GM21717 (cell line): ENCODE data around the gene SRD5A3.

ENCODE experiments used
- ATAC-seq: cut with Tn5 transposase; IDR thresholded peaks from one replicate; pipeline ENCODE4 v1.9.1; 2021; ENCODE audit warnings: mild to moderate bottlenecking, moderate library complexity; ENCODE audit not compliant: unreplicated experiment

SRD5A3 gene

DNA sequence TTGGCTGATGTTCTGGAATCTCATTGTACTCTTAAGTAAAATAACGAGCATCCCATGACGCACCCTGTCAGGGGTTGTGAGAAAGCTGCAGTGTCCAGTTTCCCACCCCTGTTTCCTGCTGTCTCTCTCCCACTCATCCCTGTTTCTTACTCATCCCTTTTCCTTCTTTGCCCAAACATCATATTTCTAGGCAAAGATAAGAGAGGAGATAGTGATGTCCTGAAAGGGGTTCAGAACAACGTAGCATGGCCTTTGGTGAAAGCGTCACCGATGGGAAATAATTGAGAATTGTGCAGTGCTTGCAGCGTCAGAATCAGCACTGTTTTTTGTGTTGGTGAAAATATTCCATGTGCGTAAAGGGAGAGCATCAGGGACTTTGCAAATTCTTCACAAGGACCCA is 26.2 kb downstream of the SRD5A3 start:
- no peak for ATAC-seq

- no peak for ATAC-seq
Measured at GRCh38 chr4:55373461-55373860, 27.4 kb downstream of the SRD5A3 start.

DNA sequence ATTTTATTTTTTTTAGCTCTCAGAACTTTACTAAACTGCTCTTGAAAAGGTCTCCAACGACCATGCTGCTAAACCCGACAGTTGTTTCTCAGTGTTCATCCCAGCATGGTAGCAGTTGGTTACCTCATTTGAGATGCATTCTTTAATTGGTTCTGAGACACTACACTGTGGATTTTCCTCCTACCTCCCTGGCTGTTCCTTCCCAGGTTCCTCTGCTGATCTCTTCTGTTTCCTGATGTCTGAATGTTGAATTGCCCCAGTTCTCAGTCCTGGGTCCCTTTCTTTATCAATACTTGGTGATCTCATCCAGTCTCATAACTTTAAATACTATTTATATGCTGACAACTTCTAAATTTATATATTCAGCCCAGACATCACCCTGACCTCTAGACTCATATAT is 30.7 kb downstream of the SRD5A3 start:
- no peak for ATAC-seq

DNA sequence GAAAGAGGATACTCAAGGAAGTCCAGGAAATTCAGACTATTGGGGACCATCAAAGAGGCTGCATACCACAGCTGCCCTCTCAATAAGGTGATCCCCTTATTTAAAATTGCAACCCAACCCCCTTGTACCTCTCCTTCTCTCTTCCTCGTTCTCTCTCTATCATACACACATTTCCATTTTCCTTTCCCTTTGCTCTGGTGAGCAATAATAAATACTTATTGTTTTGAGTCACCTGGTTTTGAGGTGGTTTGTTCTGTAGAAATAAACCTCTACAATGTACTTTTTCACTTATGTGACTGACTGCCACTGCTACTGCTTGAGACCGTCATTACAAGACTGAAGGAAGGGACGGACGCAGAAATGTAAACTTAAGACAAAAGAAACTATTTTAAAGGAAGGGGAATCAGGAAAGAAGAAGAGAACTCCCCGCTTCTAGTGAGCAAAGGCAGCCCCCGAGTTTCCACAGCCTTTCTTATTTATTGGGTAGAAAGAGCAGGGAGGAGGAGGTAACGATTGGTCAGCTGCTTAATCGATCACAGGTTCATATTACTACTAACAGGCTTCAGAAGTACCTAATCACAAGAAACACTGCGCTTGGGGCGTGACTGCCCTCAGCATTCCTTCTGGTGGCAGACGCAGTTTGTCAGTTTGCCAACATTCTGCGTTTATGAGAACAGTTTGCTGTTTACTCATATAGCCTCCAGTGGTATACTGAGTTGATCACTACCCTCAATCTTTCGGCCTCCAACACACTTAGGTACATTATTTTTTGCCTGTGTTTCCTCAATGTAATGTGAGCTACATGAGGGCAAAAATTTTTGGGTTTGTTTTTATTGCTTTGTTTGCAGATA is 32.8 kb downstream of the SRD5A3 start:
- no peak for ATAC-seq

- ATAC-seq = no peak
Measured at GRCh38 chr4:55380576-55380975, 34.5 kb downstream of the SRD5A3 start.

DNA sequence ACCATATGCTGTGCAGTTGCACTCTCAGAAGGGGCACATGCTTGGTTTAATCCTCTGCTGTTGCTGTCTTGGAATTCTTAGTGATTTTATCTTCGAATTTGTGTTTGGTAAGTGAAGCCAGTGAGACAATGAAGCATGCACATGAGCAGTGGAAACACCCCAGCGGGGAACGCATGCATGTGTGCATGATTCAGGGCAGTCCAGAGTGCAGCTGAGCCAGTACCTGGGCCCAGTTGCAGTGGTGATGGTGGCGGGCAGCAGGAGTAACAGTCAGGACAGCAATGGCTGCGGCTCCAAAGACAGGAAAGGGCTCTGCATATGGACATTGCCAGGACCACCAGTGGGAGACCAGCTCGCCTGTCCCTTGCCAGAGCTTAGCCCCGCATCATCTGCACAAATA is 35.5 kb downstream of the SRD5A3 start:
- ATAC-seq = no peak

DNA sequence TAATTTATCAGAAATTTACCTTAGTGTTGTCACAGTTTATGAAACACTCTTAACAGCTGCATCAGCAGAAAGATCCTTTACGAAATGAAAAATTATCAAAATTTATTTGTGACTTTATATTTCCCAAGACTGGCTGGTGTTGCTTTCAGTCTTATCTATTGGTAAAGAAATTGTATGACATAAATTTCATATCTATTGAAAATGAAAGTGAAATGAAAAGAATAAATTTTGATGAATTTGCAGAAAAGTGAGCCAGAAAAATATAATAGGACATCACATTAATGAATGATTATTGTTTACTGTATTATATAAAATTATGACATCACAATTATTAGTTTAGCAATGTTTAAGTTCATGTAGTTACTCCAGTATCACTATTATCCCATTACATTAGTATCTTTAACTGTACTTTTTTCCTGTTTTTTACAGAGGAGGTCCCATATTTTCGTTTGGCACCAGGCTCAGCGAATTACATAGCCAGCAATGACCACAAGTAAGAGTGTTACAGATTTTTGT is 36.5 kb downstream of the SRD5A3 start:
- no peak for ATAC-seq

DNA sequence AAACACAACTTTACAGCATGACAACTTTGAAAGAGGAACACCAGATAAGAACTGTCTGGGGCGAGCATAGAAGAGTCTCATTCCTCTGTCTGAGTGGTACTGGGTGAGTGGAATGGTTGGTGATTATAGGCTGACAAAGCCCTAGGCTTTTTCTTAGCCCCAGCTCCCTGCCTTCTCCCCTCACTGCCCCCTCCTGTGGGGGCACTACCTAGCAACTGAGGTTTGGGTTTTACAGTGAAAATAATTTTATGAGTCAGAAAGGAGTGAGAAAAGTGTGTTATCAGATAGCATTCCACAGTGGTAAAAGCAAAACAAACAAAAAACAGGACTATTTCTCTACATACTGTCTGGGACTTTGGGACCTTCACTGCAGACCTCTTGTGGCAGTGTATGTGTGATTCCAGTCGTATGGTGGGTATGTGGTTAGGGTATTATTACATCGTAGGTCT is 39.2 kb downstream of the SRD5A3 start:
- ATAC-seq = no peak

- peak; percentile 87 for ATAC-seq
Measured at GRCh38 chr4:55386073-55386472, 40.0 kb downstream of the SRD5A3 start.

GRCh38 chr4:55386840-55387239 is 40.8 kb downstream of the SRD5A3 start:
- ATAC-seq = no peak

DNA sequence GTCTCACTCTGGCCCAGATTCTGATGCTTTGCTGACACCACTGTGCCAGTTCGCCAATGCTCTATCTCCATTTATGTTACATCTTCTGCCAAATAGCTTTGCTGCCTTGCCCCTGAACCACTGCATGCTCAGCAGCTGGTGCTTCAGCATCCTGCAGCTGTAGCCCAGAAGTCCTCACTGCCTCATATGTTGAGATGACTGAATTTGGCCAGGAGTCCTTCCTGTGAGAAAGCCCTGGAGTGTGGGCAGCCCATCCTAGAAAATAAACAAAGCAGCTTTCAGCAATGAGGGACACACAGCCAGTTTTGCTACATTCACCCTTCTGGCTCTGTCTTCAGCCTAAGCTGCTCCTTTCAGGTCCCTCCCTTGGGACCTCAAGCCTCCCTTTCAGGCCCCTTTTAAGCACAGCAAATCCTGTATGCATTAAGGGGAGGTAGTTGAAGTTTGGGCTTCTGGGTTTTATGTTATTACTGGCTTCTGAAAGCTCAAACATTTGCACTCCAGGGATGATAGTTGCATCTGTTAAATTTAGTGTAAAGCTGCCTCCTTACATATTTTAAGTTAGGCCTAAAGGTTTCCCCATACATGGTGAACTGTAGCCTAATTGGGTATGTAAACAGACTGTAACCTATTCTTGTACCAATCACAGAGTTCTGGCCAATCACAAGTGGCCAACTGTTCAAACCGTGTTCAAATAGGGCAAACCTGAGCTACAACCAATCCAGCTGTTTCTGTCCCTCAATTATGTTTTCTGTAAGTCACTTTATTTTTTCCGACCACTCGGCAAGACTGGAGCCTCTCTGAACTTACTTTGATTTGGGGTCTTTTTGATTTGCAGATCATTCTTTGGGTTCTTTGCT is 47.6 kb downstream of the SRD5A3 start:
- no peak for ATAC-seq

GRCh38 chr4:55395218-55395528 is 49.1 kb downstream of the SRD5A3 start:
- no peak for ATAC-seq

DNA sequence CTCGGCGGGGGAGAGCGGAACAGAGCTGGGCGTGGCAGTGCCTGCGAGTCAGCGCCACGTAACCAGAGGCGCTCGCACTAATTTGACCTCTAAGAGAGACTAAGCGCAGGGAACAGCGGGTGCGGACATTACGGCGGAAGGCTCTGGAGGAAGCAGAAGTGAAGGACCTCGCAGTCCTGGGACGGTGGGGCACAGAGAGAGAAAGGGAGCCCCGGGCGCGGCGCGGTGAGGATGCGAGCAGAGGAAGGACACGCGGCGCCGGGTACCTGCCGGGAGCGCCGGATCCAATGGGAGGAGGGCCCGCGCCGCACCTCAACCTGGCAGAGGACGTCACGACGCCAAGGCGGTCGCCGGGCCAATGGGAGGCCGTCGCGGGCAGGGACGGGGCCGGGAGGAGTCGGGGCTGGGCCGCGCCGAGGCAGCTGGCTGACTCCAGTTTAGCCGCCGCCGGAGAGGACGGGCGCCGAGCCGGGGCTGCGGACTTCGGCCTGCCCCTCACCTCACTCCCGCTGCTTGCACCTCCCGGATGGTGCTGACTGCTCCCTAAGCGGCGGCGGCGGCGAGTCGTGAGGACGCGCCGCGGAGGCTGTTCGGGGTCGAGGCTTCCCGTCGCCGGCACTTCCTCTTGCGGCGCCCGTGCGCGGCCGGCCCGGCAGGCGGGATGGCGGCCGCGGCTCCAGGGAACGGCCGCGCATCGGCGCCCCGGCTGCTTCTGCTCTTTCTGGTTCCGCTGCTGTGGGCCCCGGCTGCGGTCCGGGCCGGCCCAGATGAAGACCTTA is 49.7 kb downstream of the SRD5A3 start, which contains the start of gene TMEM165:
TMEM165 (plus strand) TSS at position 429 of the 779 bp plus-strand sequence; CDS start at position 662, 233 bp downstream.
- peak; percentile 98 for ATAC-seq

- peak; percentile 33 for ATAC-seq
Measured at GRCh38 chr4:55396308-55397125, 50.5 kb downstream of the SRD5A3 start.

- no peak for ATAC-seq
Measured at GRCh38 chr4:55397126-55397436, 51.0 kb downstream of the SRD5A3 start.

- no peak for ATAC-seq
Measured at GRCh38 chr4:55397520-55398321, 51.7 kb downstream of the SRD5A3 start.

DNA sequence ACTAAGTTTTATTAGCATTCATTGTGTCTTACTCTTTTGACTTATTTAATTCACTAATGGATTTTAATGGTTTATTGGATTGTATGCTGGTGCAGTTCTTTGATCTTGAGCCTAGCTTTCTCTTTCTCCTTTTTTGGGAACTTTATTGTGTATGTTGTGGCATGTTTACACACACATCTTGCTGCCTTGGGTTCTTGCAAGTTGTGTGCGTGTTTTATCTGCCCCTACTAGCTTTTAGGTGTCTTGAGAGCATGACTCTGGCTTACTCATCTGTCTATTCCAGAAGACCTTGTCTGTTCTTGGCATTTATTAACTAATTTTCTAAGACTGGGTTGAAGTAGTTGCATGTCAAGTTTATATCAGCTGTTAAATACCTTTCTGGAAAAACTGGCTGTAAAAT is 52.4 kb downstream of the SRD5A3 start:
- no peak for ATAC-seq

- ATAC-seq = no peak
Measured at GRCh38 chr4:55398966-55399365, 52.9 kb downstream of the SRD5A3 start.

DNA sequence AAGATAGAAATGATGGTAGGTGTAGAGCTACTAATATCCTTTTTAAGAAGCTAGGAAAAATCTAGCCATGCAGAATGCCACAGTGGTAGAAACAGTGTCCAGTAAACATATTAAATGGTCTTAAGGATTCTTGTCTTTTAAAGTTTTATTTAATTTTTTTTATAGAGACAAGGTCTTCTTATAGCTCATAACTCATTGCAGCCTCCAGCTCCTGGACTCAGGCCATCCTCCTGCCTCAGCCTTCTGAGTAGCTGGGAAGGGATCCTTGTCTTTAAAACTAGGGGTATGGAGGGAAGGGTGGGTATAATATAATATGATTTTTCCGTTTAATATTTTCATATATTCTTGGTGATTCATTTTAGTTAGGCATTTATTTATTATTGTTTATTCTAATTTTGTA is 53.5 kb downstream of the SRD5A3 start:
- no peak for ATAC-seq
